ENCODE results near the gene CENPE.

- TF ChIP-seq POLR2AphosphoS5 (IDR thresholded peaks at IDR 0.05; ENCODE audit: borderline replicate concordance, low read depth, low read length) (no peak), EZH2 (IDR thresholded peaks at IDR 0.05) (no peak)
Observed at GRCh38 chr4:103098756-103099440, 99.2 kb downstream of the CENPE start.

Data from SK-N-MC (cell line).